HepG2 (cell line): Measurements from ENCODE around the gene GRAMD4. TPM values are rescaled to one million over a fixed set of nuclear protein-coding genes. Genes with fewer than 3 reads are reported as not detected.

Experiments used
- ARID3A ChIP-seq: IDR thresholded peaks from 2 replicates; pipeline ENCODE4 v1.6.1; 2012; ENCODE audit warnings: low read depth, low read length, improper control_type of control experiment
- ATF7 ChIP-seq, 2 experiments: fragments of 450-650 bp in 1 of 2; sonication (generic) in 1 of 2; formaldehyde crosslinking in 1 of 2; IDR thresholded peaks; 2 replicates each; pipeline versions ENCODE4 v1.4.0 to v1.6.1; 2016 to 2020; ENCODE audit warnings: antibody characterized with exemption in 1 of 2, mild to moderate bottlenecking in 1 of 2, missing genetic modification reagents in 1 of 2
- CREM ChIP-seq, 2 experiments: sonication (generic) in 1 of 2; formaldehyde crosslinking in 1 of 2; IDR thresholded peaks; 2 replicates each; pipeline versions ENCODE4 v1.4.0 to v1.6.1; 2016 to 2020; ENCODE audit warnings: antibody characterized with exemption in 1 of 2, mild to moderate bottlenecking in 1 of 2, missing genetic modification reagents in 1 of 2
- HHEX ChIP-seq: IDR thresholded peaks from 2 replicates; pipeline ENCODE4 v1.6.1; 2016; ENCODE audit warnings: control low read depth
- HOXA9 ChIP-seq: sonication (generic); formaldehyde crosslinking; IDR thresholded peaks from 2 replicates; pipeline ENCODE4 v1.8.1; 2022; ENCODE audit warnings: missing genetic modification reagents, mild to moderate bottlenecking, moderate library complexity, borderline replicate concordance
- MAF1 ChIP-seq: sonication (generic); formaldehyde crosslinking; IDR thresholded peaks from 2 replicates; pipeline ENCODE4 v1.5.0; 2020; ENCODE audit warnings: missing genetic modification reagents, borderline replicate concordance
- MXD4 ChIP-seq: IDR thresholded peaks from 2 replicates; pipeline ENCODE4 v1.6.1; 2016; ENCODE audit warnings: mild to moderate bottlenecking, missing biosample characterization, missing genetic modification reagents
- SMAD3 ChIP-seq: sonication (generic); formaldehyde crosslinking; IDR thresholded peaks from 2 replicates; pipeline ENCODE4 v1.4.0; 2020; ENCODE audit warnings: missing genetic modification reagents
- TSC22D2 ChIP-seq: sonication (generic); formaldehyde crosslinking; IDR thresholded peaks from 2 replicates; pipeline ENCODE4 v1.5.1; 2020; ENCODE audit warnings: missing genetic modification reagents, mild to moderate bottlenecking, borderline replicate concordance
- ZFP82 ChIP-seq: sonication (generic); formaldehyde crosslinking; IDR thresholded peaks from 2 replicates; pipeline ENCODE4 v1.5.1; 2020; ENCODE audit warnings: mild to moderate bottlenecking, missing genetic modification reagents, borderline replicate concordance
- ZNF12 ChIP-seq: sonication (generic); formaldehyde crosslinking; IDR thresholded peaks from 2 replicates; pipeline ENCODE4 v1.5.0; 2020; ENCODE audit warnings: missing genetic modification reagents
- ZNF3 ChIP-seq: IDR thresholded peaks from 2 replicates; pipeline ENCODE4 v1.7.0; 2017; ENCODE audit warnings: inconsistent platforms
- ZNF605 ChIP-seq: sonication (generic); formaldehyde crosslinking; IDR thresholded peaks from 2 replicates; pipeline ENCODE4 v1.8.0; 2022; ENCODE audit warnings: mild to moderate bottlenecking, missing genetic modification reagents
- ZNF609 ChIP-seq: sonication (generic); formaldehyde crosslinking; IDR thresholded peaks from 2 replicates; pipeline ENCODE4 v1.4.0; 2020; ENCODE audit warnings: mild to moderate bottlenecking, missing genetic modification reagents, borderline replicate concordance
- ZNF616 ChIP-seq: sonication (generic); formaldehyde crosslinking; IDR thresholded peaks from 2 replicates; pipeline ENCODE4 v1.5.0; 2020; ENCODE audit warnings: low read depth, mild to moderate bottlenecking, missing genetic modification reagents
- ZNF777 ChIP-seq: sonication (generic); formaldehyde crosslinking; IDR thresholded peaks from 2 replicates; pipeline ENCODE4 v1.4.0; 2020; ENCODE audit warnings: missing genetic modification reagents
- polyA plus RNA-seq, 8 experiments: library from polyadenylated mRNA; depleted of rRNA in 3 of 8; stranded (reverse) in 7 of 8; unstranded in 1 of 8; fragments of >200 nt; fragmentation: Illumina TruSeq in 4 of 8; extraction: Trizol in 4 of 8; gene quantifications; 2 replicates each; pipeline versions ENCODE4 v1.2.1 to v1.2.3, GENCODE V29; 2011 to 2016; ENCODE audit warnings: low read depth in 4 of 8, missing spikeins in 1 of 8, mixed read lengths in 1 of 8; ENCODE audit not compliant: insufficient read depth in 1 of 8
- total RNA-seq, 5 experiments: library from RNA; depleted of rRNA; stranded (reverse); fragments of >200 nt; fragmentation: Illumina TruSeq; extraction: Trizol; gene quantifications; 2 replicates each; pipeline ENCODE4 v1.2.3, GENCODE V29; 2016; ENCODE audit warnings: low read depth in 1 of 5

The GRAMD4 gene
- total and polyA plus RNA-seq, 2 of the 13 experiments (the other 11 are each of a cell fraction or from before 2014, with no cell fraction given): 15.2 to 15.7 TPM

GRCh38 chr22:46617207-46617985 lies 2.8 kb upstream of the GRAMD4 start (continued):
- TF ChIP-seq ZFP82 (CRISPR knock-in tag) (no peak), MAF1 (CRISPR knock-in tag) (no peak), ZNF616 (no peak), ZNF609 (no peak), ARID3A (no peak), ZNF605 (no peak), SMAD3 (CRISPR knock-in tag) (no peak), ZNF12 (CRISPR knock-in tag) (no peak), CREM (IDR thresholded peaks at IDR 0.05) (no peak), CREM (CRISPR knock-in tag; IDR thresholded peaks at IDR 0.05) (no peak), ZNF3 (no peak), ZNF777 (no peak), TSC22D2 (CRISPR knock-in tag) (no peak), HHEX (CRISPR knock-in tag) (no peak), MXD4 (CRISPR knock-in tag) (no peak), ATF7 (IDR thresholded peaks at IDR 0.05) (no peak), ATF7 (CRISPR knock-in tag; IDR thresholded peaks at IDR 0.05) (no peak), HOXA9 (CRISPR knock-in tag) (no peak)
